ENCODE results near the gene GRIK4. TPM values are rescaled to one million over a fixed set of nuclear protein-coding genes. Genes with fewer than 3 reads are reported as not detected.

Gene GRIK4
- total and polyA plus RNA-seq, 2 donors (not counting 3 experiments of a cell fraction or from before 2014, with no cell fraction given): 0.81 to 1.6 TPM

DNA sequence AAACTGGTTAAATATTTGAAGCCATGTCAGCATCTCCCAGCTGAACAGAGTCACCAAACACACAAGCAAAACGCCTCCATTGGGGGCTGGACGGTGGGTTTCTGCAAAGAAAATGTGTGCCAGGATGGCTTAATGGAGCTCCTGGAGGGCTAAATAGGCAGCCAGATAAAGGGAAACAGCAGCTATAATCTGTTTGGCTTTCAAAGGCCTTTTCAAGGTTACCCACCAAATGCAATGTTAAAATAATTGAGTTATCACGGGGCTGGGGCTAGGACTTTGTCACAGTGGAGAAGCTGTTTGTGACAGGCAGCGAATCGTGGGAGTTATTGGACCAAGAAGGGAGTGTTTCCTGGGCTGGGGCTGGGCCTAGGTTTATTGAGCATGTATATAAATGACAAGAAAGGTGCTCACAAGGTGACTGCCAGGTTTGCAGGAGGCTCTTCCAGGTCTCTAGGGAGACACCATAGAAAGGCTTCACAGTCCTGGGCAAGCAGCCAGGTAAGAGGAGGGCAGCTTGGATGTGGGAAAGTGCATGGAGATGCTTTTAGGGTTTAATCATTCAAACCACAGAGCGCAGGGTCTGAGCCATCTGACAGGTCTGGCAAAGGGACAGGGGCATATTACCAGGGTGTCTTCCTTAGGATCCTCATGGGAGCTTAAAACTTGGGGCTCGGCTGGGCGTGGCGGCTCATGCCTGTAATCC is 28.3 kb downstream of the GRIK4 start:
- Histone ChIP-seq H3K9ac (replicated peaks; ENCODE audit: extremely low read depth, insufficient read depth, low read length) (no peak overlapping the region), H3K4me2 (ENCODE audit: insufficient read depth, low read length) (no peak overlapping the region), H3K9me1 (replicated peaks; ENCODE audit: control insufficient read depth, extremely low read depth, insufficient read depth, low read length) (no peaks in the 10 kb centered on the region), H3K27me3 (ENCODE audit: control insufficient read depth in 2 of 2, insufficient read depth in 2 of 2, low read length in 2 of 2) (peaks cover 0 to 1% of the 10 kb centered on the region in 2 experiments), H3K79me2 (ENCODE audit: control insufficient read depth, insufficient read depth, low read length) (no peaks in the 10 kb centered on the region), H3K4me1 (ENCODE audit: control insufficient read depth, extremely low read depth, insufficient read depth, low read length) (no peaks in the 10 kb centered on the region), H4K20me1 (replicated peaks; ENCODE audit: control insufficient read depth, extremely low read depth, insufficient read depth, low read length) (no peaks in the 10 kb centered on the region), H2AFZ (ENCODE audit: low read depth, low read length) (no peak overlapping the region), H3K4me3 (replicated peaks in 1 of 3; ENCODE audit: insufficient read depth in 1 of 3, low read depth in 1 of 3, low read length in 3 of 3) (no peak overlapping the region), H3K9me3 (replicated peaks; ENCODE audit: control insufficient read depth, insufficient read depth, low read length) (no peaks in the 10 kb centered on the region), H3K36me3 (ENCODE audit: control insufficient read depth in 2 of 2, extremely low read depth in 1 of 2, insufficient read depth in 2 of 2, low read length in 2 of 2) (no peaks in the 10 kb centered on the region), H3K27ac (ENCODE audit: insufficient read depth, low read depth, low read length) (no peak overlapping the region)
- FAIRE-seq (no peak), DNase-seq (ENCODE audit: low read depth, low spot score) (no peak)
- intact Hi-C loops (cut with micrococcal nuclease) (no loop called here), dilution Hi-C loops (cut with MboI; ENCODE audit: extremely low pct_ligation_motif_present, low sequenced_read_pairs) (no loop called here)
- POLR2A ChIA-PET: no interaction called here
- TF ChIP-seq JUN (IDR thresholded peaks at IDR 0.05; ENCODE audit: borderline replicate concordance, insufficient read depth, insufficient read length, low read depth) (no peak), EZH2 (IDR thresholded peaks at IDR 0.05; ENCODE audit: borderline replicate concordance, low read depth, low read length, severe bottlenecking) (no peak), MYC (IDR thresholded peaks at IDR 0.05; ENCODE audit: low read depth, low read length) (no peak), POLR2A (IDR thresholded peaks at IDR 0.05; ENCODE audit: low read depth, low read length) (no peak), POLR2AphosphoS5 (IDR thresholded peaks at IDR 0.05; ENCODE audit: insufficient read depth, low read depth, low read length) (no peak), GATA2 (IDR thresholded peaks at IDR 0.05; ENCODE audit: insufficient read depth, insufficient read length, low read depth, low read length) (no peak)
- TF ChIP-seq, protein P1, sequence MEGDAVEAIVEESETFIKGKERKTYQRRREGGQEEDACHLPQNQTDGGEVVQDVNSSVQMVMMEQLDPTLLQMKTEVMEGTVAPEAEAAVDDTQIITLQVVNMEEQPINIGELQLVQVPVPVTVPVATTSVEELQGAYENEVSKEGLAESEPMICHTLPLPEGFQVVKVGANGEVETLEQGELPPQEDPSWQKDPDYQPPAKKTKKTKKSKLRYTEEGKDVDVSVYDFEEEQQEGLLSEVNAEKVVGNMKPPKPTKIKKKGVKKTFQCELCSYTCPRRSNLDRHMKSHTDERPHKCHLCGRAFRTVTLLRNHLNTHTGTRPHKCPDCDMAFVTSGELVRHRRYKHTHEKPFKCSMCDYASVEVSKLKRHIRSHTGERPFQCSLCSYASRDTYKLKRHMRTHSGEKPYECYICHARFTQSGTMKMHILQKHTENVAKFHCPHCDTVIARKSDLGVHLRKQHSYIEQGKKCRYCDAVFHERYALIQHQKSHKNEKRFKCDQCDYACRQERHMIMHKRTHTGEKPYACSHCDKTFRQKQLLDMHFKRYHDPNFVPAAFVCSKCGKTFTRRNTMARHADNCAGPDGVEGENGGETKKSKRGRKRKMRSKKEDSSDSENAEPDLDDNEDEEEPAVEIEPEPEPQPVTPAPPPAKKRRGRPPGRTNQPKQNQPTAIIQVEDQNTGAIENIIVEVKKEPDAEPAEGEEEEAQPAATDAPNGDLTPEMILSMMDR (IDR thresholded peaks at IDR 0.05; ENCODE audit: extremely low read depth in 1 of 2, insufficient read depth in 1 of 2, low read depth in 1 of 2, low read length in 2 of 2): no peak
- TF ChIP-seq, protein P2, sequence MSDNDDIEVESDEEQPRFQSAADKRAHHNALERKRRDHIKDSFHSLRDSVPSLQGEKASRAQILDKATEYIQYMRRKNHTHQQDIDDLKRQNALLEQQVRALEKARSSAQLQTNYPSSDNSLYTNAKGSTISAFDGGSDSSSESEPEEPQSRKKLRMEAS (IDR thresholded peaks at IDR 0.05; ENCODE audit: insufficient read depth, insufficient read length): no peak
- CTCF ChIA-PET: interaction anchor here (1.0 to 1.4 kb wide), 4 partner anchors 9 to 175 kb away, joined by 3 to 4 read pairs (median 3); no protein-coding TSS in a partner anchor
- no TSS peak for BruUV-seq (replicated peaks)
